ENCODE results near the gene AGPS. TPM values are rescaled to one million over a fixed set of nuclear protein-coding genes. Genes with fewer than 3 reads are reported as not detected.

Gene AGPS
- total and polyA plus RNA-seq, 2 of the 13 experiments (the other 11 are each of a cell fraction or from before 2014, with no cell fraction given) = 39.4 to 99.0 TPM

DNA sequence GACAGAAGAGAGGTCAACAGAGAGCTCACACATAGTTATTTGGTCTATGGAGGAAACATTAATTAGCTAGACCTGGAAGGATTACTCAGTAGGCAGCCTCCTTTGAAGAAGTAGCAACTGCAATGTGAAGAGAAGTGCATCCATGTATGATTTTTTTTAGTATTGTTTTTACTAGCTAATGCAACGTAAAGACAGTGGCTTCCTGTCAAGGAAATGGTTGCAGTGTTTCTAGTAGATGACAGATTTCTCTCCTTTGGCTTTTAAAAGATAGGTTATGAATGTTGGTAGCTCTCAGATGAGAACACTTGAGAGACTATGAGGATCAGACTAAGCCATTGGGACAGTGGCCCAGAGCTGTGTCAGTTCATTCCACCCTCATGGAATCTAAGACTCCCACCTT, 175.8 kb downstream of the AGPS start (continued):
- TF ChIP-seq, protein P1, sequence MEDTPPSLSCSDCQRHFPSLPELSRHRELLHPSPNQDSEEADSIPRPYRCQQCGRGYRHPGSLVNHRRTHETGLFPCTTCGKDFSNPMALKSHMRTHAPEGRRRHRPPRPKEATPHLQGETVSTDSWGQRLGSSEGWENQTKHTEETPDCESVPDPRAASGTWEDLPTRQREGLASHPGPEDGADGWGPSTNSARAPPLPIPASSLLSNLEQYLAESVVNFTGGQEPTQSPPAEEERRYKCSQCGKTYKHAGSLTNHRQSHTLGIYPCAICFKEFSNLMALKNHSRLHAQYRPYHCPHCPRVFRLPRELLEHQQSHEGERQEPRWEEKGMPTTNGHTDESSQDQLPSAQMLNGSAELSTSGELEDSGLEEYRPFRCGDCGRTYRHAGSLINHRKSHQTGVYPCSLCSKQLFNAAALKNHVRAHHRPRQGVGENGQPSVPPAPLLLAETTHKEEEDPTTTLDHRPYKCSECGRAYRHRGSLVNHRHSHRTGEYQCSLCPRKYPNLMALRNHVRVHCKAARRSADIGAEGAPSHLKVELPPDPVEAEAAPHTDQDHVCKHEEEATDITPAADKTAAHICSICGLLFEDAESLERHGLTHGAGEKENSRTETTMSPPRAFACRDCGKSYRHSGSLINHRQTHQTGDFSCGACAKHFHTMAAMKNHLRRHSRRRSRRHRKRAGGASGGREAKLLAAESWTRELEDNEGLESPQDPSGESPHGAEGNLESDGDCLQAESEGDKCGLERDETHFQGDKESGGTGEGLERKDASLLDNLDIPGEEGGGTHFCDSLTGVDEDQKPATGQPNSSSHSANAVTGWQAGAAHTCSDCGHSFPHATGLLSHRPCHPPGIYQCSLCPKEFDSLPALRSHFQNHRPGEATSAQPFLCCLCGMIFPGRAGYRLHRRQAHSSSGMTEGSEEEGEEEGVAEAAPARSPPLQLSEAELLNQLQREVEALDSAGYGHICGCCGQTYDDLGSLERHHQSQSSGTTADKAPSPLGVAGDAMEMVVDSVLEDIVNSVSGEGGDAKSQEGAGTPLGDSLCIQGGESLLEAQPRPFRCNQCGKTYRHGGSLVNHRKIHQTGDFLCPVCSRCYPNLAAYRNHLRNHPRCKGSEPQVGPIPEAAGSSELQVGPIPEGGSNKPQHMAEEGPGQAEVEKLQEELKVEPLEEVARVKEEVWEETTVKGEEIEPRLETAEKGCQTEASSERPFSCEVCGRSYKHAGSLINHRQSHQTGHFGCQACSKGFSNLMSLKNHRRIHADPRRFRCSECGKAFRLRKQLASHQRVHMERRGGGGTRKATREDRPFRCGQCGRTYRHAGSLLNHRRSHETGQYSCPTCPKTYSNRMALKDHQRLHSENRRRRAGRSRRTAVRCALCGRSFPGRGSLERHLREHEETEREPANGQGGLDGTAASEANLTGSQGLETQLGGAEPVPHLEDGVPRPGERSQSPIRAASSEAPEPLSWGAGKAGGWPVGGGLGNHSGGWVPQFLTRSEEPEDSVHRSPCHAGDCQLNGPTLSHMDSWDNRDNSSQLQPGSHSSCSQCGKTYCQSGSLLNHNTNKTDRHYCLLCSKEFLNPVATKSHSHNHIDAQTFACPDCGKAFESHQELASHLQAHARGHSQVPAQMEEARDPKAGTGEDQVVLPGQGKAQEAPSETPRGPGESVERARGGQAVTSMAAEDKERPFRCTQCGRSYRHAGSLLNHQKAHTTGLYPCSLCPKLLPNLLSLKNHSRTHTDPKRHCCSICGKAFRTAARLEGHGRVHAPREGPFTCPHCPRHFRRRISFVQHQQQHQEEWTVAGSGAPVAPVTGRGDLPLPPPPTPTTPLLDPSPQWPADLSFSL (CRISPR knock-in tag; IDR thresholded peaks at IDR 0.05) = no peak
- TF ChIP-seq AKAP8 (CRISPR knock-in tag; IDR thresholded peaks at IDR 0.05) (no peak), TP53 (CRISPR knock-in tag; conservative IDR thresholded peaks at IDR 0.05) (no peak), ZNF530 (CRISPR knock-in tag; IDR thresholded peaks at IDR 0.05; ENCODE audit: low read depth) (no peak)

DNA sequence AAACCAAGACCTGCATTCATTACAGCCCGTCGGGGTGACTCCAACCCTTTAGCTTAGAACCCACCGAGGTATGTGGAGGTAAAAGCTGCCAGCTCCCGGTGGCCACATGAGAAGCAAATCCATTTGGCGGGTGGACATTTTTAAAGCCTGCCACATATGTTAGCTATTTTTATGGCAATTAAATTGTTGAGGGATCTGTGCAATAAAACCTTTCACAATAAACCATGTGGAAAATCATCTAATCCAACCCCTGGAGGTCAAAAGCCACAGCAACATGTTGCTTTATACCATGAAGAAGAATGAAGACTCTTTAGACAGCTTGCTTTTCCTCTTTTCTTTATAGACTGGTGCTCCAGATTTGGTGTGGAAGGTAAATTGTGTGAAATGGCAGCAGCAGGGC, 176.3 kb downstream of the AGPS start:
- FAIRE-seq = no peak
- Histone ChIP-seq H2AFZ (ENCODE audit: low read length) (no peak overlapping the region), H3K4me1 (ENCODE audit: insufficient read depth, low read length) (peaks cover 28% of the 10 kb centered on the region), H3K27ac (ENCODE audit: extremely low read length, insufficient read depth, low read length) (no peak overlapping the region), H3K4me3 (replicated peaks in 1 of 3; ENCODE audit: insufficient read depth in 1 of 3, low read depth in 2 of 3, low read length in 3 of 3) (no peak overlapping the region), H3K9ac (ENCODE audit: insufficient read depth, low read depth, low read length) (no peak overlapping the region), H3K27me3 (ENCODE audit: control insufficient read depth in 1 of 2, insufficient read depth in 2 of 2, low read length in 2 of 2) (no peaks in the 10 kb centered on the region), H3K4me2 (ENCODE audit: low read depth, low read length) (no peak overlapping the region), H3K9me3 (ENCODE audit: low read length) (no peaks in the 10 kb centered on the region), H4K20me1 (ENCODE audit: insufficient read depth, low read length) (no peaks in the 10 kb centered on the region), H3K79me2 (ENCODE audit: insufficient read depth, low read length) (no peaks in the 10 kb centered on the region), H3K36me3 (replicated peaks in 1 of 2; ENCODE audit: control insufficient read depth in 1 of 2, insufficient read depth in 2 of 2, low read length in 2 of 2) (no peaks in the 10 kb centered on the region)
- TF ChIP-seq RFX1 (IDR thresholded peaks at IDR 0.05) = no peak
- no peak for TF ChIP-seq REPIN1 (CRISPR knock-in tag; IDR thresholded peaks at IDR 0.05; ENCODE audit: borderline replicate concordance, low read depth)
- TF ChIP-seq, protein P2, sequence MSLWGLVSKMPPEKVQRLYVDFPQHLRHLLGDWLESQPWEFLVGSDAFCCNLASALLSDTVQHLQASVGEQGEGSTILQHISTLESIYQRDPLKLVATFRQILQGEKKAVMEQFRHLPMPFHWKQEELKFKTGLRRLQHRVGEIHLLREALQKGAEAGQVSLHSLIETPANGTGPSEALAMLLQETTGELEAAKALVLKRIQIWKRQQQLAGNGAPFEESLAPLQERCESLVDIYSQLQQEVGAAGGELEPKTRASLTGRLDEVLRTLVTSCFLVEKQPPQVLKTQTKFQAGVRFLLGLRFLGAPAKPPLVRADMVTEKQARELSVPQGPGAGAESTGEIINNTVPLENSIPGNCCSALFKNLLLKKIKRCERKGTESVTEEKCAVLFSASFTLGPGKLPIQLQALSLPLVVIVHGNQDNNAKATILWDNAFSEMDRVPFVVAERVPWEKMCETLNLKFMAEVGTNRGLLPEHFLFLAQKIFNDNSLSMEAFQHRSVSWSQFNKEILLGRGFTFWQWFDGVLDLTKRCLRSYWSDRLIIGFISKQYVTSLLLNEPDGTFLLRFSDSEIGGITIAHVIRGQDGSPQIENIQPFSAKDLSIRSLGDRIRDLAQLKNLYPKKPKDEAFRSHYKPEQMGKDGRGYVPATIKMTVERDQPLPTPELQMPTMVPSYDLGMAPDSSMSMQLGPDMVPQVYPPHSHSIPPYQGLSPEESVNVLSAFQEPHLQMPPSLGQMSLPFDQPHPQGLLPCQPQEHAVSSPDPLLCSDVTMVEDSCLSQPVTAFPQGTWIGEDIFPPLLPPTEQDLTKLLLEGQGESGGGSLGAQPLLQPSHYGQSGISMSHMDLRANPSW (CRISPR knock-in tag; IDR thresholded peaks at IDR 0.05; ENCODE audit: borderline replicate concordance) = no peak
- no peak for TF ChIP-seq NFKB2 (CRISPR knock-in tag; IDR thresholded peaks at IDR 0.05; ENCODE audit: borderline replicate concordance)
- TF ChIP-seq KDM5B (CRISPR knock-in tag; IDR thresholded peaks at IDR 0.05; ENCODE audit: borderline replicate concordance) = no peak
- TF ChIP-seq NKX3-1 (CRISPR knock-in tag; IDR thresholded peaks at IDR 0.05) = no peak
- no peak for TF ChIP-seq NFRKB (IDR thresholded peaks at IDR 0.05)
- BruUV-seq (replicated peaks) = no TSS peak
- ChIA-PET POLR2A (no interaction called here), CTCF (ENCODE audit: low intra/inter-chr PET ratio, low total read pairs) (no interaction called here)
- no peak for ATAC-seq
- intact Hi-C loops (cut with micrococcal nuclease; ENCODE audit: unreplicated experiment) = no loop called here
- DNase-seq (ENCODE audit: low spot score) = no peak
- in situ Hi-C loops (cut with HindIII; ENCODE audit: extremely low pct_ligation_motif_present, low pct_unique_long_range_greater_than_20kb) = no loop called here
- WGBS (ENCODE audit: low lambda C conversion rate) = 83% methylated on average over 5 of the region's 5 CpGs
